GM18868 (cell line): ENCODE measurements around the gene SFTPB.
"Not testable (repeated sequence)": the region's sequence is repeated elsewhere in the genome, so short reads cannot be mapped to it uniquely, and the experiment has no call there.

Source experiments
- ATAC-seq: cut with Tn5 transposase; IDR thresholded peaks from one replicate; pipeline ENCODE4 v1.9.1; 2021; ENCODE audit warnings: mild to moderate bottlenecking, moderate library complexity; ENCODE audit not compliant: unreplicated experiment

SFTPB gene

DNA sequence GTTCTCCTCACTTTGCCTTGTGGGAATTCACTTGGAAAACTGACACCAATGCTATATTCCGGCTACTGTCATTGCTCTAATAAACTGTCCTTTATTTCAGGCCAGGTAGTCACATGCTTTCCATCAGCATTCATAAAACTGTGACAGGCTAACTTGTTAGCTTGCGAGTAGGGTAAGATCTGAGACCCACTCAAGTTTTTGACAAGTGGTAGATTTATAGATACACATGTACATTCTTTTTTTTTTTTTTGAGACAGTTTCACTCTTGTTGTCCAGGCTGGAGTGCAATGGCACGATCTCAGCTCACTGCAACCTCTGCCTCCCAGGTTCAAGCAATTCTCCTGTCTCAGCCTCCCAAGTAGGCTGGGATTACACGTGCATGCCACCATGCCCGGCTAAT, 50.3 kb downstream of the SFTPB start:
- not testable (repeated sequence) for ATAC-seq

DNA sequence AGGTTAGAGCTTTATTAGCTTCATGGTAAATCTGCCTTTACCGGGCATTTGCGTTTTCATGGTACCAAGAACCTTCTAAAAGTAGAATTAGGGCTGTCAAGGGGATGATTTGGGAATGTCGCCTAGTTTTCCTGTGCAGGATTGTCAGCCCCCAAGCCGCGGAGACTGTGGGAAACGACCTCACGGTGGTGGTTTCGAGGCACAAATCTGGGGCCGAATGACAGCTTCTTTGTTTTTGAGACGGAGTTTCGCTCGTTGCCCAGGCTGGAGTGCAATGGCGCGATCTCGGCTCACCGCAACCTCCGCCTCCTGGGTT, 52.6 kb downstream of the SFTPB start:
- no peak for ATAC-seq

DNA sequence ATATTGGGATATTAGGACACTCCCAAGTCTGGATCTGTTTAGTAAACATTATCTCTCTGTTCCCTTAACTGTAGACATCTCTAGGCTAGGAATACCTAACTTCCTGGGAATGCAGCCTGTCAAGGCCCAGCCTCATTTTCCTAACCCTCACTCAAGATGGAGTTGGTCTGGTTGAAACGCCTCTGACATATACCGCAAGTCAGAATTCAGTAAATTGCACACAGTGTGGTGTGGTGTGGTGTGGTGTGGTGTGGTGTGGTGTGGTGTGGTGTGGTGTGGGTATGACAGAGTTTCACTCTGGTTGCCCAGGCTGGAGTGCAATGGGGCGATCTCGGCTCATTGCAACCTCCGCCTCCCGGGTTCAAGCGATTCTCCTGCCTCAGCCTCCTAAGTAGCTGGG, 53.2 kb downstream of the SFTPB start:
- ATAC-seq = not testable (repeated sequence)

DNA sequence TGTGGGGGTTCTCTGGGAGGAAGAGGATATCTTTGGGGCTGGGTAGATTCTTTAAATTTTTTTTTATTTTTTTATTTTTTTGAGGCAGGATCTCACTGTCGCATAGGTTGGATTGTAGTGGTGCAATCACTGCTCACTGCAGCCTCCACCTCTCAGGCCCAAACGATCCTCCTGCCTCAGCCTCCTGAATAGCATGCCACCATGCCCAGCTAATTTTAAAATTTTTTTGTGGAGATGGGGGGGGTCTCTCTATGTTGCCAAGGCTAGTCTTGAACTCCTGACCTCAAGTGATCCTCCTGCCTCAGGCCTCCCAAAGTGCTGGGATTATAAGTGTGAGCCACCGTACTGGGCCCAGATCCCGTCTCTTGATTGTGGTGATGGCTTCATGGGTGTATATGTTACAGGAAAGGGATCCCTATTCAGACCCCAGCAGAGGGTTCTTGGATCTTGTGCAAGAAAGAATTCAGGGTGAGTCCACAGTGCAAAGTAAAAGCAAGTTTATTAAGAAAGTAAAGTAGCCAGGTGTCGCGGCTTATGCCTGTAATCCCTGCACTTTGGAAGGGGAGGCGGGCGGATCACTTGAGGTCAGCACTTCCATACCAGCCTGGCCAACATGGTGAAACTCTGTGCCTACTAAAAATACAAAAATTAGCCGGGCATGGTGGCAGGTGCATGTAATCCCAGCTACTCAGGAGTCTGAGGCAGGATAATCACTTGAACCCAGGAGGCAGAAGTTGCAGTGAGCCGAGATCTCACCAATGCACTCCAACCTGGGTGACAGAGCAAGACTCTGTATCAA, 54.1 kb downstream of the SFTPB start:
- ATAC-seq = no peak

DNA sequence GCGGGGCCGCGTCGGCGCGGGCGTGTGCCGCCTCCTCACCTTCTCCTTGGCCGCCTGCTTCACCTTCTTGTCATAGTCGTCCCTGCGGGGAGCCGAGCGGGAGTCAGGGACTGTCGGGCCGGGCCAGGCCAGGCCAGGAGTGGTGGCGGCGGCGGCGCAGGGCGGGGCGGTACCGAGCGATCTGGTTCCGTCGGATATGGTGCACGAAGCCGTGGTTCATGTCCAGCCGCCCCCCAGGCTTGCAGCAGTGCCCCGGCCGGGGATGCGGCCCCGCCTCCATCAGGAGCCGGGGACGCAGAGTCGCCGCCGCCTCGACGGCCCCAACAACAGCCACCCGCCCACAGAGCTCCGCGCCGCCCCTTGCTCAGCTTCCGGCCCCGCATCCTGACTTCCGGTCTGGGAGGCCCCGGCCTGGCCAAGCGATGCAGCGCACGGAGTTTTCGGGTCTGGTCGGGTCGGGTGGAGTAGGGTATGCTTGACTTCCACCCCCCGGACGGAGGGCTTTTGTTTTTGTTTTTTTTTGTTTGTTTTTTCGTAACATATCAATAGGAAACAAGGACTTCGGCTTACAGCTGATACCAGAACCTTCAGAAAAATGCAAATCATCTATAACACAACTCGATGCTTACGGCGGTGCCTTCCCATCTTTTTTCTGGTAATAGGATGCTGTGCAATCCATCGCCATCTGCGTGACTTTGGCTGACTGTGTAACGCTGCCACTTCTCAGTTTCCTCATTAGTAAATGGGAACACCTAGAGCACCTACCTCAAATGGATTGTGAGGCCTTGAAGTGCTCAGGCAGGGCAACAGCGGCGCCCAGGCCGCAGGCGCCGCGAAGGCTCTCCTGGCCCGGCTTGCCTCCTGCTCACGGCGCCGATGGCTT, 56.1 kb downstream of the SFTPB start, which contains the start of gene C2orf68:
Gene C2orf68, minus strand, starts transcription at position 362 of the 883 bp plus-strand sequence. Its CDS starts 82 bp downstream, at position 280.
- ATAC-seq = peak; percentile 77

DNA sequence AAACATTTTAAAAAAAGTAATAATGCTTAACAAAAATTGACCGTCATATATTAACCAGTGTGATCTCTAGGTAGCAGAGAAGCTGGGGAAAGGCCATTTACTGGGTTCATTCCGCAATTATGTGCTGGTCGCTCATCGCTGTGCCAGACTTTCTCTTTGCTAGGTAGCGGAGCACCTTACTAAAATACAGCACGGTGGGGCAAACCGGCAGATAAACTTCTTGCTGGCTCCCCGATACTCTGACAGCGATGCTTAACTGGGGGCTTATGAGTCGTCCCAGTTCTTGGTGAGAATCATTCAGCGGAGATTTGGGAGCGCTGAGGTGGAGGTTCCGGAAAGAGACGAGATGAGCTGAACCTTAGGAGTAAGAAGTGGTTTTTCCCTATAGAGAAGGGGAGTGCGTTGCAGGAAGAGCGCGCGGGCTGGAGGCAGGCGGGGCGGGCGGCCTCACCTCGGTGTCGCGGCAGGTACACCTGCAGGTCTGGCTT, 56.7 kb downstream of the SFTPB start:
- ATAC-seq = no peak
